SK-N-SH treated with all-trans-retinoic acid at 6 μM for 48 hours (cell line): ENCODE data around the gene HSD17B11.

Experiments
- ARNTL ChIP-seq: fragments of 450-650 bp; formaldehyde crosslinking; IDR thresholded peaks from 2 replicates; pipeline ENCODE4 v1.5.0; 2020; ENCODE audit warnings: low read depth, mild to moderate bottlenecking, moderate library complexity, borderline replicate concordance
- BACH2 ChIP-seq: fragments of 250-450 bp; sonication (Bioruptor Pico); IDR thresholded peaks from 2 replicates; pipeline ENCODE4 v1.9.0; 2021; ENCODE audit warnings: mild to moderate bottlenecking, borderline replicate concordance
- ESRRG ChIP-seq: fragments of 250-450 bp; sonication (Bioruptor Pico); IDR thresholded peaks from 2 replicates; pipeline ENCODE4 v1.6.1; 2021; ENCODE audit warnings: mild to moderate bottlenecking
- SNAI2 ChIP-seq: fragments of 250-450 bp; sonication (Bioruptor Pico); IDR thresholded peaks from 2 replicates; pipeline ENCODE4 v1.5.0; 2020; ENCODE audit warnings: mild to moderate bottlenecking, moderate library complexity
- ZFP3 ChIP-seq: fragments of 250-450 bp; sonication (Bioruptor Pico); IDR thresholded peaks from 2 replicates; pipeline ENCODE4 v1.5.0; 2020; ENCODE audit warnings: mild to moderate bottlenecking, moderate library complexity
- ZFP30 ChIP-seq: fragments of 450-650 bp; formaldehyde crosslinking; IDR thresholded peaks from 2 replicates; pipeline ENCODE4 v1.5.0; 2022; ENCODE audit warnings: mild to moderate bottlenecking, moderate library complexity
- ZNF565 ChIP-seq: fragments of 450-650 bp; formaldehyde crosslinking; conservative IDR thresholded peaks from 2 replicates; pipeline ENCODE4 v1.5.0; 2020; ENCODE audit warnings: low read depth, mild to moderate bottlenecking, moderate library complexity
- ZNF8 ChIP-seq: fragments of 450-650 bp; formaldehyde crosslinking; IDR thresholded peaks from 2 replicates; pipeline ENCODE4 v1.5.0; 2020; ENCODE audit warnings: mild to moderate bottlenecking, moderate library complexity
- TF ChIP-seq, protein P1 (sequence below): fragments of 250-450 bp; sonication (Bioruptor Pico); IDR thresholded peaks from 2 replicates; pipeline ENCODE4 v1.8.0; 2021; ENCODE audit warnings: low read depth, mild to moderate bottlenecking, moderate library complexity, borderline replicate concordance
- TF ChIP-seq, protein P2 (sequence below): fragments of 250-450 bp; sonication (Bioruptor Pico); IDR thresholded peaks from 2 replicates; pipeline ENCODE4 v1.8.0; 2020; ENCODE audit warnings: mild to moderate bottlenecking, moderate library complexity, borderline replicate concordance
- TF ChIP-seq, protein P3 (sequence below): fragments of 250-450 bp; sonication (Bioruptor Pico); IDR thresholded peaks from 2 replicates; pipeline ENCODE4 v1.5.1; 2021; ENCODE audit warnings: mild to moderate bottlenecking, moderate library complexity
- TF ChIP-seq, protein P4 (sequence below): fragments of 250-450 bp; sonication (Bioruptor Pico); IDR thresholded peaks from 2 replicates; pipeline ENCODE4 v1.5.0; 2020; ENCODE audit warnings: mild to moderate bottlenecking, moderate library complexity

DNA sequence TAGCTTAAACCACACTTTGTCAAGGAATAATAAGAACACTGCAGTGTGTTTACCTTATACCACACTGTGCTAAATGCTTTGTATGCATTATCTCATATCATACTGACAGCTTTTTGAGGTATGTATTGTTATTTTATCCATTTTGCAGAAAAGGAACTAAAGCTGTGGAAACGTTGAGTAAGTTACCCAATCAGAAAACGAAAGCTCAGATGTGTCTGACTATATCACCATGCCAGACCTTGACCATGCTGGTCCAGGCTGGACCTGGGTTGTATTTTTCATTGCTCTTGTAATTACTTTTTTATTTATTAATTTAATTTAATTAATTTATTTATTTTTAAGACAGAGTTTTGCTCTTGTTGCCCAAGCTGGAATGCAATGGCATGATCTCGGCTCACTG, 2.1 kb downstream of the HSD17B11 start:
- TF ChIP-seq SNAI2 (CRISPR knock-in tag) (no peak), ZNF8 (CRISPR knock-in tag) (no peak), BACH2 (CRISPR knock-in tag) (no peak), ZNF565 (no peak), ZFP3 (no peak), ZFP30 (CRISPR knock-in tag) (no peak), ARNTL (CRISPR knock-in tag) (no peak), ESRRG (CRISPR knock-in tag) (no peak)
- TF ChIP-seq, protein P1, sequence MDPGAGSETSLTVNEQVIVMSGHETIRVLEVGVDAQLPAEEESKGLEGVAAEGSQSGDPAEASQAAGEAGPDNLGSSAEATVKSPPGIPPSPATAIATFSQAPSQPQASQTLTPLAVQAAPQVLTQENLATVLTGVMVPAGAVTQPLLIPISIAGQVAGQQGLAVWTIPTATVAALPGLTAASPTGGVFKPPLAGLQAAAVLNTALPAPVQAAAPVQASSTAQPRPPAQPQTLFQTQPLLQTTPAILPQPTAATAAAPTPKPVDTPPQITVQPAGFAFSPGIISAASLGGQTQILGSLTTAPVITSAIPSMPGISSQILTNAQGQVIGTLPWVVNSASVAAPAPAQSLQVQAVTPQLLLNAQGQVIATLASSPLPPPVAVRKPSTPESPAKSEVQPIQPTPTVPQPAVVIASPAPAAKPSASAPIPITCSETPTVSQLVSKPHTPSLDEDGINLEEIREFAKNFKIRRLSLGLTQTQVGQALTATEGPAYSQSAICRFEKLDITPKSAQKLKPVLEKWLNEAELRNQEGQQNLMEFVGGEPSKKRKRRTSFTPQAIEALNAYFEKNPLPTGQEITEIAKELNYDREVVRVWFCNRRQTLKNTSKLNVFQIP (CRISPR knock-in tag): no peak
- TF ChIP-seq, protein P2, sequence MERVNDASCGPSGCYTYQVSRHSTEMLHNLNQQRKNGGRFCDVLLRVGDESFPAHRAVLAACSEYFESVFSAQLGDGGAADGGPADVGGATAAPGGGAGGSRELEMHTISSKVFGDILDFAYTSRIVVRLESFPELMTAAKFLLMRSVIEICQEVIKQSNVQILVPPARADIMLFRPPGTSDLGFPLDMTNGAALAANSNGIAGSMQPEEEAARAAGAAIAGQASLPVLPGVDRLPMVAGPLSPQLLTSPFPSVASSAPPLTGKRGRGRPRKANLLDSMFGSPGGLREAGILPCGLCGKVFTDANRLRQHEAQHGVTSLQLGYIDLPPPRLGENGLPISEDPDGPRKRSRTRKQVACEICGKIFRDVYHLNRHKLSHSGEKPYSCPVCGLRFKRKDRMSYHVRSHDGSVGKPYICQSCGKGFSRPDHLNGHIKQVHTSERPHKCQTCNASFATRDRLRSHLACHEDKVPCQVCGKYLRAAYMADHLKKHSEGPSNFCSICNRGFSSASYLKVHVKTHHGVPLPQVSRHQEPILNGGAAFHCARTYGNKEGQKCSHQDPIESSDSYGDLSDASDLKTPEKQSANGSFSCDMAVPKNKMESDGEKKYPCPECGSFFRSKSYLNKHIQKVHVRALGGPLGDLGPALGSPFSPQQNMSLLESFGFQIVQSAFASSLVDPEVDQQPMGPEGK (CRISPR knock-in tag): no peak
- TF ChIP-seq, protein P3, sequence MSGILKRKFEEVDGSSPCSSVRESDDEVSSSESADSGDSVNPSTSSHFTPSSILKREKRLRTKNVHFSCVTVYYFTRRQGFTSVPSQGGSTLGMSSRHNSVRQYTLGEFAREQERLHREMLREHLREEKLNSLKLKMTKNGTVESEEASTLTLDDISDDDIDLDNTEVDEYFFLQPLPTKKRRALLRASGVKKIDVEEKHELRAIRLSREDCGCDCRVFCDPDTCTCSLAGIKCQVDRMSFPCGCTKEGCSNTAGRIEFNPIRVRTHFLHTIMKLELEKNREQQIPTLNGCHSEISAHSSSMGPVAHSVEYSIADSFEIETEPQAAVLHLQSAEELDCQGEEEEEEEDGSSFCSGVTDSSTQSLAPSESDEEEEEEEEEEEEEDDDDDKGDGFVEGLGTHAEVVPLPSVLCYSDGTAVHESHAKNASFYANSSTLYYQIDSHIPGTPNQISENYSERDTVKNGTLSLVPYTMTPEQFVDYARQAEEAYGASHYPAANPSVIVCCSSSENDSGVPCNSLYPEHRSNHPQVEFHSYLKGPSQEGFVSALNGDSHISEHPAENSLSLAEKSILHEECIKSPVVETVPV (CRISPR knock-in tag): no peak
- TF ChIP-seq, protein P4, sequence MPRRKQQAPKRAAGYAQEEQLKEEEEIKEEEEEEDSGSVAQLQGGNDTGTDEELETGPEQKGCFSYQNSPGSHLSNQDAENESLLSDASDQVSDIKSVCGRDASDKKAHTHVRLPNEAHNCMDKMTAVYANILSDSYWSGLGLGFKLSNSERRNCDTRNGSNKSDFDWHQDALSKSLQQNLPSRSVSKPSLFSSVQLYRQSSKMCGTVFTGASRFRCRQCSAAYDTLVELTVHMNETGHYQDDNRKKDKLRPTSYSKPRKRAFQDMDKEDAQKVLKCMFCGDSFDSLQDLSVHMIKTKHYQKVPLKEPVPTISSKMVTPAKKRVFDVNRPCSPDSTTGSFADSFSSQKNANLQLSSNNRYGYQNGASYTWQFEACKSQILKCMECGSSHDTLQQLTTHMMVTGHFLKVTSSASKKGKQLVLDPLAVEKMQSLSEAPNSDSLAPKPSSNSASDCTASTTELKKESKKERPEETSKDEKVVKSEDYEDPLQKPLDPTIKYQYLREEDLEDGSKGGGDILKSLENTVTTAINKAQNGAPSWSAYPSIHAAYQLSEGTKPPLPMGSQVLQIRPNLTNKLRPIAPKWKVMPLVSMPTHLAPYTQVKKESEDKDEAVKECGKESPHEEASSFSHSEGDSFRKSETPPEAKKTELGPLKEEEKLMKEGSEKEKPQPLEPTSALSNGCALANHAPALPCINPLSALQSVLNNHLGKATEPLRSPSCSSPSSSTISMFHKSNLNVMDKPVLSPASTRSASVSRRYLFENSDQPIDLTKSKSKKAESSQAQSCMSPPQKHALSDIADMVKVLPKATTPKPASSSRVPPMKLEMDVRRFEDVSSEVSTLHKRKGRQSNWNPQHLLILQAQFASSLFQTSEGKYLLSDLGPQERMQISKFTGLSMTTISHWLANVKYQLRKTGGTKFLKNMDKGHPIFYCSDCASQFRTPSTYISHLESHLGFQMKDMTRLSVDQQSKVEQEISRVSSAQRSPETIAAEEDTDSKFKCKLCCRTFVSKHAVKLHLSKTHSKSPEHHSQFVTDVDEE (CRISPR knock-in tag): no peak
